Right hindlimb (tissue), 1 donor: ENCODE data around the gene CTSE.

ENCODE experiments used
- DNase-seq: peaks from one replicate; pipeline ENCODE4 v3.0.0-alpha.2; 2018

Gene CTSE

GRCh38 chr1:205989786-205990185 is 33.9 kb downstream of the CTSE start:
- no peak for DNase-seq

DNA sequence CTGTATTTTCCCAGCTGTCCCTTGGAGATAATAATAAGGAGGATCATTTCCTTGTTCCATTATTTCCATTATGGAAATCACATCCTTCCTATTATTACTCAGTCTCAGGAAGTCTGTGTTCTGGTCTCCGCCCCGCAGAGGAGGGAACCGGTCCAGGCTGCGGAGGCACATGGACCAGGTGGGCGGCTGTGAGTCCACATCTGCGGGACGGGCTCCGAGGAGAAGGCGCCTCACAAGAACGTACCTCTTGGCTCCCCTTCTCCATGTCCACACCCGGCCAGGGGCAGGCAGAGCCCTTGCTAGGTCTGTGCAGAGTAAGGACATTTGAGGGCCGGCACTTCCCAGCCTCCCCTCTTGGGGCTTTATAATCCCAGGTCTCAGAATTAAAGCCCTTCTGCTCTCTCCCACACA is 35.1 kb downstream of the CTSE start:
- peak; percentile 72 for DNase-seq

DNA sequence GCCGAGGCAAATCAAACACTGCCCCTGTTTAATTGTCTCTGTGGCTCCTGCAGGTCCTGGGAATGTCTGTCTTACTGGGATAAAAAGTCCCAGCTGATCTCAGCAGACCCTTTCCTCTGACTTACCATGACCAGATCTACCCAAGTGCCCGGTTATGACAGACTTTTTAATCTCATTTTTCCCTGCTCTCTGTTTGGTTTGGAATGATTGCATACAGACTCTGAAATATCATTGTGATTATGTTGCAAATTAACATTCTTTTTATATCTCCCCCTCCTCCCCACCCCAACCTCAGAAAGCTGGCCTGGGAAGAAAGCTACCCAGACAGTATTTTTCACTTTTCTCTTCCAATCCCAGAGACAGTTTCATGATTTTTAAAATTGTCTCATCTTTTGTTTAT is 36.8 kb downstream of the CTSE start:
- DNase-seq: no peak

- DNase-seq: no peak
These were observed 37.4 kb downstream of the CTSE start for GRCh38 chr1:205986292-205986691.

- no peak for DNase-seq
These were observed 38.2 kb downstream of the CTSE start for GRCh38 chr1:205985330-205986005.

DNA sequence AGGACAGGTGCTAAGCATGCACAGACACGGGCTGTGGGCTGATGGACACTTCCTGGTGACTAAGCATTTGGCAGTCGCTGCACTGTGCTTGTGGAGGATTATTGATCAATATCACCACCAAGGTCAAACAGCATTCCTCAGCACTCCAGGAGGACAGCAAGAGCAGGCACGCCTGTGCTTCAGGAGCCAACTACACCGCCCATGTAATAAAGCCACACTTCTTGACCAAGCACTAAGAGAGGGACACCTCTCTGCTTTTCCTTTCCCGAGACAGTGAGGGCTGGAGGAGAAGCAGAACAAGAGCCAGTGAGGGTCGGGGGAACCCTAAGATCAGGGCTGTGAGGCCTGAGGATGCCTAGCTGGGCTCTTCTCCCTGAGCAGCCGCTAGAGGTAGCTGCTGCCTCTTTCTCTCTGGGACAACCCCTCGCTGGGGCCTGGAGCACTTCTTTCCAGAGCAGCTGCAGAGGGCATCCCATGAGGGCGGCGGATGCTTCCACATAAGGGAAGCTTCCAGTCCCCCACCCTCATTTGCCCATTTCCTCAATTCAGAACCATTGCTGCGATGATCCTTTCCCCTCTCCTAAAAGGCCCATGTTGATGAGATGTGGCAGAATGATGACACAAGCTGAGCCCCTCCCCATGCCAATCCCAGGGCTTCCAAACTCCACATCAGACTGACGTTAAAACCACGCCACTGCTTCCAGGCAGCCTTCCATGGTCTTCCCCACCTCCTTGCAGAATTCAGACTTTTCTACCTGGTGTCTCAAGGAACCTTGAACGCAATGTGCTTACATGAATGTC is 39.6 kb downstream of the CTSE start:
- peak; percentile 84 for DNase-seq

GRCh38 chr1:205981257-205981656 is 42.4 kb downstream of the CTSE start:
- no peak for DNase-seq

DNA sequence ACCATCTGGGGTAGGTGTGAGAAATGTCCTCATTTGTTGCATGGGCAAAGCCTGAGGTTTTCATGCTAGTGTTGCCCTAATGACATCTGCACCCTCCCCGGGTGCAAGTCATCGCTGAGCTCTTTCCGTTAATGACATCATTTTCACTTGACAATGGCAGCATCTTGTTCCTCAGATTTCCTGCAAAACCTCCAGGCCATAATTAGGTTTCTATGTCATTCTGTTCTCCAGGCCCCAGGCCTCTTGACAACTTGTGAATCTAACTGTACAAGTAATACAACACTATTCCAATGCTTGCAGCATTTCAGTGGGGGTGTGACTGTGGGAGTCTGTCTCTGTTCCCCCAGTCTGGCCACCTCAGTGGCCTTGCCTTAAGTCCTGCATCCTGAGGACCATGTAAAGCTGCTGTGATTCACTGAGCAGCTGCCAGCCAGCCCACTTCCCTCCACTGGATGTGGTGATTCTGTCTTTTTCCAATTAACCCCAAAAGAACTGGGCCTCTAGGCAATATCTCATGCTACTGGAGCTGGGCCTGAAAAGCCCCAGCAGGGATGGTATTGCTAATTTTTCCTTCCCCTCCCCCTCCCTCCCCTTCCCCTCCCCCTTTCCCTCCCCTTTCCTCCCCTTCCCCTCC is 43.3 kb downstream of the CTSE start:
- no peak for DNase-seq

DNA sequence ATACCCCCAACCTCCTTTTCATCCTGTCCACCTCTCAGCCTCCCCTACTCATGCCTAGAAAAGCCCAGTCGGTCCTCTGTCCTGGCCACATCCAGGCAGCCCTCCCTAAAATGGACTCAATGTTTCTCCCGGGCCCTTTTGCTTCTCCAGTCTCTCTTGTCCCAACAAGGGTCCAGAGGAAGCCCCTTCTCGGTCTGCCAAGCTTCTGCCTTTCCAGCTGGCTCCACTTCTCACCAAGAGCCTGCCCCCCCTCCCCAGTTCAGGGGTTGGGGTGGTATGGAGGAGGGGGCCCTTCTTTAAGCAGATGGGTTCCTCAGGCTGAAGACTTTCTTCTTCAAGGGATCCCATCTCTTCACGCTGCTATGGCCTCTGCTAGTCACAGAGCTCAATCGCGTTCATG is 44.4 kb downstream of the CTSE start:
- no peak for DNase-seq

GRCh38 chr1:205978676-205979075 is 45.0 kb downstream of the CTSE start:
- DNase-seq: no peak

DNA sequence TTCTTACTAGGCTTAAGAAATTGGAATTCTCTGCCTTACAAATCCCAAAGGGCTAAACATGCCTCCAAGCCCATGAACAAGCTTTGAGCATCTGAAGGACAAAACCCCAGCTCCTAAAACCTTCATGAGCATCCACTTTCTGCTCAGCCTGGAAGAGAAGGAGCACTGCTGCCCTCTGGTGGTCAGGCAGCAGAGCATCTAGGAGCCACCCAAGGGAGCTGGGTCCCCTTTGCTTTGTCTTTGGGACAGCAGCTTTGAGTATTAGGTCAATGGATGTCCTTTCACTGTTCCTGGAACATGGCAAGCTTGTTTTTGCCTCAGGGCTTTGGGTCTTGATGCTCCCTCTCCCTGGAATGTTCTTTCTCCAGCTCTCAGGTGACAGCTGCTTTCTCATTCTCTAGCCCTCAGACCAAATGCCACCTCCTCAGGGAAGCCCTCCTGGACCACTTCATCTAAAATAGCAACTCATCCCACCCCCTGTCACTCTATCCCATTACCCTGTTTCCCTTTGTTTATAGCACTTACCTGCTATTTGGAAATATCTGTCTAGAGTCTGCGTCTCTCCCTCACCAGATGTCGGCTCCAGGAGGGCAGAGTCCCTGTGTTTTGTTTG is 46.2 kb downstream of the CTSE start:
- DNase-seq: peak; percentile 77

DNA sequence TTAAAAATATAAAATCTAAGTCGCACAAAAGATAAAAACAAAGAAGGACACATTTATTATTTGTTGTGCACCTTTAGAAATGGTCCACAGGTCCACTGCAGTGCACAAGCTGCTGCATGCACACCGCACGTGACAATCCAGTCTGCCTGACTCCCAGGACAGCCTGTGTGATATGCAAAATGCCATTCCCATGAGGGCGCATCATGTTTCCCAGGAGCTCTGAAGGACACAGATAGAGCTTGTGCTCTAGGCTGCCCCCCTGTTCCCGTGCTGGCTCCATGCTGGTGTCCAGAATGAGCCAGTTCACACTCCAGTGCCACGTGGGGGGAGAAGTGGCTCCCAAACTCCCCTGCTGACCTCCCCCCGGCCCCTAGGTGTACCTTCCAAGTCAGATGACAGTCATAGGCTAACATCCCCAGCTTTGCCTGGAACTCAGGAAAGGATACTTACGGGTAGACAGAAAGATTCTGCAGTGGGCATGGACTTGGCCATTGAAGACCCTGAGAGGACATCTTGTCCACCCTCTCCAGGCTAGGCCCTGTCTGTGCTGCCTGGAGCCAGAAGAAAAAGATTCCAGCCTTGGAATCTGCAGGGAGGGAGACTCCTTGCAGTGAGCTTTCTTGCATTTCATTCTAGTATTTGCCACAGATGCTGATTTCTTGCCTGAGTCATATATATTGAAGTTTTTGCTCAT is 46.8 kb downstream of the CTSE start:
- DNase-seq: peak; percentile 40

GRCh38 chr1:205976036-205976435 is 47.7 kb downstream of the CTSE start:
- no peak for DNase-seq

DNA sequence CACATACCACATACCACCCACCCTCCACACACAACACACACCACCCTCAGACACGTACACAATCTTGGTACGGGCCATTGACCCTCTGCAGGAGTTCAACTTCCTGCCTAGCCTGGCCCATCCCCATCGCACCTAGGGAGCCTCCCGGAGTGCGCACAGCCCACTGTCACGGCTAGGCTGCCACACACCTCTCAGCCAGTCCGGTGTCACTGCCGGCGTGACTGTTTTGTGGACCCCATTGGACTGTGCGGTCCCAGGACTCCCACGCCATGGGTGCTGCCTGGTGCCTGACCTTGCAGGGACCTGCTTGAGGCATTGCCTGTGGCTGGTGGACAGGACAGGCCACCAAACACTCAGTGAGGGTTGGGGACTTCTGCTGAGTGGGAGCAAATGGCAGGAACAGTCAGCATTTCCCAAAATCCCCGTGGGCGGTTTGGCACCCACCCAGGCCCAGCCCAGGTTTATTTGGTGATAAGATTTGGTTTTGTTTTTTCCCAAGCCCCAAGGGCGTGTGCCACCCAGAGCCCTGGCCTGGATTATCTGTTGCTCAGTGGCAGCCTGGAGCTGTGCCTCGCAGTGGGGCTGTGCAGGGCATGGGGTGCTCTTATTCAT is 48.2 kb downstream of the CTSE start:
- no peak for DNase-seq

GRCh38 chr1:205974712-205975111 is 49.0 kb downstream of the CTSE start:
- no peak for DNase-seq

GRCh38 chr1:205973377-205974232 is 50.1 kb downstream of the CTSE start:
- no peak for DNase-seq

GRCh38 chr1:205972491-205973168 is 51.1 kb downstream of the CTSE start:
- no peak for DNase-seq

- no peak for DNase-seq
These were observed 51.6 kb downstream of the CTSE start for GRCh38 chr1:205972081-205972480.

DNA sequence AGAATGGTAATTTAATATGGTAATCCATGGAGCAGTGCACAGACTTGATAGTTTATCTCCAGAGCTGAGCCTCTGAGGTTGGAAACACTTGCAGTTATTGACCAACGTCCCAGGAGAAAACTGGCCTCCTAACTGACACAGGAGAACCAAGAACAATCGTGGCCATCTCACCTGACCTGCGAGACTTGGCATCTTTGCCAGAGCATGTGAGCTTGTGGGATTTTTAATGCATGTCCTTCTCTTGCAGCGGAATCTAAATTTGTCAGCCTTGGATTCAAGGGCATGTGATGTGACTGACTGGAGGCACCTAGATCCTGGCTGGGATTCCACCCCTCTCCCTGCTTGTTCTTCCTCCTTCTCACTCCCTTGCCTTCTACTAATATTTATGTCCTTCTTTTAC is 52.6 kb downstream of the CTSE start:
- DNase-seq: no peak

GRCh38 chr1:205970486-205970885 is 53.2 kb downstream of the CTSE start:
- no peak for DNase-seq

- DNase-seq: no peak
These were observed 54.5 kb downstream of the CTSE start for GRCh38 chr1:205969229-205969628.
